OCI-LY3 (cell line): ENCODE results near the gene OR8B3.

Source experiments
- CTCF ChIP-seq: fragments of 200-600, 300-600 bp; sonication (generic); IDR thresholded peaks from 2 replicates; pipeline ENCODE4 v1.5.1; 2014; ENCODE audit warnings: antibody characterized with exemption, low read length, low read depth
- EZH2phosphoT487 ChIP-seq: fragments of 200-600 bp; shearing (Covaris generic); IDR thresholded peaks from 2 replicates; pipeline ENCODE4 v1.6.1; 2018; ENCODE audit warnings: antibody characterized with exemption, mixed run types, low read depth

GRCh38 chr11:124415356-124415923, 16.6 kb upstream of the OR8B3 start:
- TF ChIP-seq CTCF = peak; percentile 38
- TF ChIP-seq EZH2phosphoT487 = no peak
